Stimulated activated CD4-positive, alpha-beta T cell treated with anti-CD3 and anti-CD28 coated beads, Interleukin-4, amount 100 ng/mL, for 48 hours (primary cell): ENCODE results near the gene PRTG.
"Not testable (repeated sequence)": the region's sequence is repeated elsewhere in the genome, so short reads cannot be mapped to it uniquely, and the experiment has no call there.

Source experiments
- DNase-seq, 2 donors: peaks; one replicate each; pipeline ENCODE4 v3.0.0-alpha.2; 2020; ENCODE audit warnings: low read depth in 2 of 2

The PRTG gene

DNA sequence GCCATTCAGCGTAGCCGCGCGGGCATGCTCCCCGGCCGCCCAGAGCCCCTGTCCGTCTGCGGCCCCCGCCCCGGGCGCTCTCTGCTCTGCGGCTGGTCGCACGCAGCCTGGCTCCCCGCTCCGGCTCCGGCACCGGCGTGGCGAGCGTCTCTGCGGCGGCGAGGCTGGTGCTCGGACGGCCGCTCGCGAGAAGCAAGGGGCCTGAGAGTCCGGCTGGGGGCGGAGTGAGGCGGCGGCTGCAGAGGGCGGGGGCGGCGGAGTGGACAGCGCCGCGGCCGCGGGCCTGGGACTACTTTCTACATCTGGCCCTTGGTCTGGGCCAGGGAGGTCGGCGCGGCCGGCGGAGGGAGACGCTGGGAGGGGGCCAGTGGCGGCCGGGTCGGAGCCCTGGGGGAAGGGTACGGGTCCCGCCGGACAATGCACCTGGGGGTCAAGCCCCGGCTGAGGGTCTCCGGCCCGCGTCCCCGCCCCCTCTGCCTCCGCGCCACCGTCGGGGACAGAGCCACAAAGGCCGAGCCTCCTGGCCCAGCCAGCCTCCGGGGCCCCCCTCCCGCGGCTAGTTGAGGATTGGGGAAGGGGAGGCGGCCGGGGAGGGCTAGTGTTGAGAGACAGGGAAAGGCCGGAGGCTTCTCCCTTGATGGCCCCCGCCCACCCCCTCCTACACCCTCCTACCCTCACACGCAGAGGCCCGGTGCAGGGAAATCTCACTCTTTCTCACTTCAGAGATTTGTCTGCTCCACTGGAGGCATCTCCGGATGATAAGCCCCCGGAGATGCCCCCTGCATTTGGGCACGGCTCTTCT, at the start of gene PRTG:
PRTG (minus strand) TSS at position 226 of the 802 bp plus-strand sequence; CDS start at position 5, 221 bp downstream.
- DNase-seq = no peak

GRCh38 chr15:55791551-55792400, 48.8 kb upstream of the PRTG start:
- no peak for DNase-seq

- peak; percentile 64 to 73 for DNase-seq
Measured at GRCh38 chr15:55789066-55789660, 46.2 kb upstream of the PRTG start.

GRCh38 chr15:55786341-55786740, 43.4 kb upstream of the PRTG start:
- no peak for DNase-seq

GRCh38 chr15:55785593-55785992, 42.6 kb upstream of the PRTG start:
- not testable (repeated sequence) for DNase-seq

- no peak for DNase-seq
Measured at GRCh38 chr15:55784286-55784685, 41.3 kb upstream of the PRTG start.

DNA sequence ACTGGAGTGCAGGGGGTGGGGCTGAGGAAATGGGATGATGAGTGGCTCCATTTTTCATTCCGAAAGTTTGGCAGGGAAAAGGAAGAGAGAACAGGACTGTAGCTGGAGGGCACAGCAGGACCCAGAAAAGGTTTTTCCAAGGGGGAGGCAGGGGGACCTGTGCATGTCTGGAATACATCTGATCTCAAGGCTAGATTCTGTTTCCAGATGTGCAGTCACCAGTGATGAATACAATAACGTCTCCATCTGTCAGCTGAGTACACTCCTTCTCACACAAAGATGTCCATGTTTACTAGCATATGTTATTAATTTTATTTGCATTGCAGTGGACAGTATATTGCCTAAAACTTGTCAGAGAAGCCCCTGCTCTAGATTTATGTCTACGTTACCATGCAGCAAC, 39.9 kb upstream of the PRTG start:
- DNase-seq = no peak

DNA sequence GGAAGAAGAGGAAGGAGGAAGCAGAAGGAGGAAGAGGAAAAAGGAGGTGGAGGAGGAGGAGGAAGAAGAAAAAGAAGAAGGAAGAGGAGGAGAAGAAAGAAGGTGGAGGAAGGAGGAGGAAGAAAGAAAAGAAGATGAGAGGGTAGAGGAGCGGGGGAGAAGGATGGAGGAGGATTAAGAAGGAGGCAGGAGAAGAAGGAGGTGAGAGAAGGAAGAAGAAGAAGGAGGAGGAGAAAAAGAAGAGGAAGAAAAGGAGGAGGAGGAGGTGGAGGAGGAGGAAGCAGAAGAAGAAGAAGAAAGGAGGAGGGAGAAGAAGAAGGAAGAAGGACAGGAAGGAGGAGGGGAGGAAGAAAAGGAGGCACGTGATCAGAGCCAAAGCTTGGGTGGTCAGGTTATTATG, 37.3 kb upstream of the PRTG start:
- no peak for DNase-seq

GRCh38 chr15:55778932-55779331, 36.0 kb upstream of the PRTG start:
- DNase-seq = no peak

GRCh38 chr15:55775316-55775715, 32.4 kb upstream of the PRTG start:
- DNase-seq = no peak

GRCh38 chr15:55774113-55774970, 31.4 kb upstream of the PRTG start:
- peak; percentile 28 to 40 for DNase-seq

- DNase-seq = no peak
Measured at GRCh38 chr15:55770806-55771205, 27.9 kb upstream of the PRTG start.

DNA sequence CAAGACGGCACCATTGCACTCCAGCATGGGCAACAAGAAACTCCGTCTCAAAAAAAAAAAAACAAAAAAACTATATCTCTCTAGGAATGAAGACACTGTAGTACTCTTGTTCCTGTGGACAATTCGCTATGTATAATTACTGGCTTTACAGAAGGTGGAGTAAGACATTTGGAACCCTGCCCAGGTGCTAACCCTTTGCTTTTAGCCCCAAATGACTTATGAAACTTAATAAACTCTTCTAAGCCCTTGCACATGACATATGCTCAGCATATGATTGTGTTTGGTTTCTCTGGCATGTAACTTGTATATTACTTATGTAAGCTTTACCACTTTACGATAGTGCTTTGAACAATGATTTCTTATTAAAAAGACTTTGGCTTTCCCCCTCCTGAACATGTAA, 27.3 kb upstream of the PRTG start:
- DNase-seq = no peak

- no peak for DNase-seq
Measured at GRCh38 chr15:55768670-55769185, 25.8 kb upstream of the PRTG start.

- DNase-seq = no peak
Measured at GRCh38 chr15:55766676-55767075, 23.7 kb upstream of the PRTG start.

DNA sequence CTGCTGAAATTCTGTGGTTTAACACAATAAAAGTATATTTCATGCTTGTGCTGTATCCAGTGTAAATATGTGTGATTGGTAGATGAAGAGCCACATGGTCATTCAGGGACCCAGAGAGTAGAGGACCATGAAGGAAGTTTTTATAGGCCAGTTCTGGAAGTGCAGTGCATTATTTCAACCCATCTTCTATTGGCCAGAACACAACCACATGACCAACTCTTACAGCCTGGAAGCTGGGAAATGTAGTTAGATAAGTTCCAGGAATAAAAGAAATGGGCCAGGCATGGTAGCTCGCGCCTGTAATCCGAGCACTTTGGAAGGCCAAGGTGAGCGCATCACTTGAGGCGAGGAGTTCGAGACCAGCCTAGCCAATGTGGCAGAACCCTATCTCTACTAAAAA, 21.4 kb upstream of the PRTG start:
- no peak for DNase-seq

DNA sequence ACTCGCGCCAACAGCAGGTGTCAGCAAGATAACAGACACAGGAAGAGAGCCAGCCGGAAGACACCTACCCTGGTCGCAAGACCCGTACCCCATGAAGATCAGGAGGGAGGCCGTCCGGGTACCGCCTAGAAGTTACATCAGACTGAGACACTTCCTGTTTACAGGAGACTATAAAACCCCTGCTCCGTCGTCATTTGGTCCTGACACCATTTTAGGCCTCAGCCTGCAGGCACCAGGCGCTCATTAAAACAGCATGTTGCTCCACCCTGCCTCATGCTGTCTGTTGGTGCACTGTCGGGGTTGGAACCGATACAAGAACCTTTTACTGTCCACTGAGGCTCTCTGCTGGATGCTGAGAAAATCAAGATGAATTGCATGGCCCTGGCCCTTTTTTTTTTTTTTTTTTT, 15.6 kb upstream of the PRTG start:
- DNase-seq = no peak

DNA sequence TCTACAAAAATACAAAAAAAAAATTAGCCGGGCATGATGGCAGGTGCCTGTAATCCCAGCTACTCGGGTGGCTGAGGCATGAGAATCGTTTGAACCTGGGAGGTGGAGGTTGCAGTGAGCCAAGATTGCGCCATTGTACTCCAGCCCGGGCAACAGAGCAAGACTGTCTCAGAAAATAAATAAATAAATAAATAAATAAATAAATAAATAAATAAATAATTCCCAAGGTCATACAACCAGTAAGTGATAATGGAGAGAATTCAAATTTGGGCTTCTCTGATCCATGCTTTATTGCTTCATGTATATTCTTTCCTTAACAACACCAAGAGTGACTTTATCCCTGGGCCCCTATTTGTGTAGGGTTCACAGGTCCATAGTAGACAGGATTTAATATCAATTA, 10.5 kb upstream of the PRTG start:
- not testable (repeated sequence) for DNase-seq

- no peak for DNase-seq
Measured at GRCh38 chr15:55750706-55751105, 7.8 kb upstream of the PRTG start.

DNA sequence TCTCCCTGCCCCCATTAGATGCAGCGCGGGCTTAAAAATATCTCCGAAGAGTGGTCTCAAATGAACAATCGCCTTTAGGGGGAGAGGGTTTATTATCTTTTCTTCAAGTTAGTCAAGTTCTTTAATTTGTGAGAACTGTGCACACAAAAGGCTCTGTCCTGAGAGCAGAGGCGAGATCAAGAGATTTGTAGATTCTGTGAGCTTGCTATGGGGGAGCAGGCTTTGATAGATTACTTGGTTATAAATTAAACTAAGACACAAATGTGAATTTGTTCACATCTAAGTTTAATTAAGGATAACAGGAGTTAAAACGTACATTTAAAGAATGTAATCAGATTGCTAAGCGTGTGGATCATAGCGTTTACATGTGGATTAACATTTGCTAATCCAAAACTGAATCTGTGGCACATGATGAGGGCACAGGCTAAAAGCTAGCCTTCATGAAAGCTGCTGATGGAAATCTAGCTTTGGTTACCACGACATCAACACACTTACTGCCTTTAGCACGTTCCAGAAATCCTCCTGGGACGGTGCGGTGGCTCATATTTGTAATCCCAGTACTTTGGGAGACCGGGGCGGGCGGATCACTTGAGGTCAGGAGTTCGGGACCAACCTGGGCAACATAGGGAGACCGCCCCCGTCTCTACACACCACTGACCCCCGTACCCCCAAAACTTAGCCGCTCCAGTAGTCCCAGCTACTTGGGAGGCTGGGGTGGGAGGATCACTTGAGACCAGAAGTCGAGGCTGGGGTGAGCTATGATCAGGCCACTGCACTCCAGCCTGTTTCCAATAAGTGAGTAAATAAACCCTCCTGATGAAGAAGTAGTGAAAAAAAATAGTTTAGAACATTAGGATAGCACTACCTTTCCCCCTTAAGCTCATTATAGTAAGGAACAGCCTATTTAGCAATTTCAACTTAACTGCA, 1.0 kb upstream of the PRTG start:
- DNase-seq = no peak
